Progenitor cell of endocrine pancreas (in vitro differentiated cells): ENCODE data around the gene COG5. TPM values are rescaled to one million over a fixed set of nuclear protein-coding genes. Genes with fewer than 3 reads are reported as not detected.
A peak's percentile ranks its signal among the peaks of the same experiment; 100 is the strongest.

Experiments
- DNase-seq: peaks from one replicate; pipeline ENCODE4 v3.0.0; 2021; ENCODE audit warnings: low spot score; ENCODE audit not compliant: unreplicated experiment
- H3K27ac Mint-ChIP-seq: 2 replicates; pipeline ENCODE4 v1.8.0; 2021; ENCODE audit warnings: mild to moderate bottlenecking, moderate library complexity, mixed read lengths
- H3K27me3 Mint-ChIP-seq: 2 replicates; pipeline ENCODE4 v1.8.0; 2021; ENCODE audit warnings: mixed read lengths
- H3K36me3 Mint-ChIP-seq: 2 replicates; pipeline ENCODE4 v1.8.0; 2022; ENCODE audit warnings: mixed read lengths; ENCODE audit not compliant: insufficient read depth
- H3K4me1 Mint-ChIP-seq: 2 replicates; pipeline ENCODE4 v1.8.0; 2021; ENCODE audit warnings: low read depth, mixed read lengths
- H3K4me3 Mint-ChIP-seq: 2 replicates; pipeline ENCODE4 v1.8.0; 2021; ENCODE audit warnings: low read depth, mild to moderate bottlenecking, moderate library complexity, mixed read lengths
- H3K9me3 Mint-ChIP-seq: 2 replicates; pipeline ENCODE4 v1.8.0; 2021; ENCODE audit warnings: low read depth, mixed read lengths
- CTCF ChIP-seq: fragments of 200-600 bp; sonication (generic); IDR thresholded peaks from one replicate; pipeline ENCODE4 v1.5.0; 2021; ENCODE audit warnings: antibody characterized with exemption, mild to moderate bottlenecking; ENCODE audit not compliant: unreplicated experiment
- total RNA-seq: library from RNA; stranded (reverse); gene quantifications from 2 replicates; pipeline ENCODE4 v1.2.1, GENCODE V29; 2021

The COG5 gene
- total RNA-seq, 1 donor from 2014 or later: 49.0 TPM

- H3K4me1 Mint-ChIP-seq: peaks cover 8% of the 10 kb centered on the region
- peaks cover 6% of the 10 kb centered on the region for H3K36me3 Mint-ChIP-seq
Measured at GRCh38 chr7:107579885-107580715, 16.4 kb upstream of the COG5 start, which contains the start of gene BCAP29. Gene BCAP29, plus strand, starts transcription at chr7:107580246. Its CDS starts 527 bp downstream, at chr7:107580773.

GRCh38 chr7:107579554-107579884 lies 15.8 kb upstream of the COG5 start:
- no peak for TF ChIP-seq CTCF
- H3K4me1 Mint-ChIP-seq: peaks cover 8% of the 10 kb centered on the region
- peaks cover 3% of the 10 kb centered on the region for H3K36me3 Mint-ChIP-seq
- no peaks in the 10 kb centered on the region for H3K9me3 Mint-ChIP-seq
- no peak for DNase-seq
- peak overlapping the region; percentile 92 for H3K4me3 Mint-ChIP-seq
- no peaks in the 10 kb centered on the region for H3K27me3 Mint-ChIP-seq
- H3K27ac Mint-ChIP-seq: peak overlapping the region; percentile 96

More at GRCh38 chr7:107579885-107580715, 16.4 kb upstream of the COG5 start, which contains the start of gene BCAP29:
- H3K27me3 Mint-ChIP-seq: no peaks in the 10 kb centered on the region
- DNase-seq: peak; percentile 68
- peak; percentile 47 for TF ChIP-seq CTCF
- H3K9me3 Mint-ChIP-seq: no peaks in the 10 kb centered on the region
- H3K4me3 Mint-ChIP-seq: peak within 1 kb of the TSS; percentile 92
- H3K27ac Mint-ChIP-seq: peak within 1 kb of the TSS; percentile 96

- no peaks in the 10 kb centered on the region for H3K27me3 Mint-ChIP-seq
- H3K9me3 Mint-ChIP-seq: no peaks in the 10 kb centered on the region
- H3K4me3 Mint-ChIP-seq: no peak overlapping the region
- H3K4me1 Mint-ChIP-seq: no peaks in the 10 kb centered on the region
- H3K27ac Mint-ChIP-seq: no peak overlapping the region
- no peak for TF ChIP-seq CTCF
- H3K36me3 Mint-ChIP-seq: peaks cover 2% of the 10 kb centered on the region
- no peak for DNase-seq
Measured at GRCh38 chr7:107573537-107573936, 9.8 kb upstream of the COG5 start.

- Mint-ChIP-seq H3K27me3 (no peaks in the 10 kb centered on the region), H3K4me1 (peaks cover 2% of the 10 kb centered on the region), H3K9me3 (no peaks in the 10 kb centered on the region), H3K4me3 (no peak overlapping the region), H3K27ac (no peak overlapping the region), H3K36me3 (peaks cover 2% of the 10 kb centered on the region)
- no peak for DNase-seq
- no peak for TF ChIP-seq CTCF
Measured at GRCh38 chr7:107570298-107570697, 6.6 kb upstream of the COG5 start.

- Mint-ChIP-seq H3K4me1 (peaks cover 36% of the 10 kb centered on the region), H3K9me3 (no peaks in the 10 kb centered on the region), H3K27me3 (no peaks in the 10 kb centered on the region), H3K36me3 (no peaks in the 10 kb centered on the region), H3K4me3 (peak overlapping the region; percentile 82), H3K27ac (peak overlapping the region; percentile 92)
- TF ChIP-seq CTCF: no peak
- no peak for DNase-seq
Measured at GRCh38 chr7:107564553-107565298, 1.0 kb upstream of the COG5 start.
